ENCODE results near the gene SHC1.

DNA sequence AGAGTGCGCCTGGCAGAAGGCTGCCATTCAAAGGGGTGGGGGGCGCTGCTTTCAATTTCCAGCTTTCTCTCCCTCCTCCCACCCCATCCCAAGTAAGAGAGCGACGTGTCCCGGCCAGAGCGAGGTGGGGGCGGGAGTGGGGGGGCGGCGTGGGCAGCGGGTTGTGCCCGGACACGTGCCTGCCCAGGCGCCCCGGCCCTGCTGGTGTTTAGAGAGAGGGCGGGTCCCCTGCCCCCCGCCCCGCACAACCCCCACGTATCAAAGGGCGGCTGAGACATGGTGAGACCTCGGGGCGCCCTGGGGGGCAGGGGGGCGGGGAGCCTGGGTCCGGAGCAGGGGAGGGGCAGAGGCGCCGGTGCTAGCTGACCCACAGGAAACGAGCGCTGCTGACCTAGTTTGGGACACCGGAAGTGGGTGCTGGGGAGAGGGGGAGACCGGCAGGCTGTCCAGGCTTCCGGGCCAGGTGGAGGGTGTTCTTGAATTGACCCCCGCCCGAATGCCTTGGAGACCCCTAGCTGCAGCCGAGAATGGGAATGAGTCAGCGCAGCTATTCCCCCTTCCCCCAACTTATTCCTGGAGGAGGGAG, 33.3 kb upstream of the SHC1 start:
- TF ChIP-seq POLR2AphosphoS5 (IDR thresholded peaks at IDR 0.05; ENCODE audit: low read depth, low read length) (no peak), POLR2A (IDR thresholded peaks at IDR 0.05; ENCODE audit: low read depth, low read length) (no peak), TAF1 (IDR thresholded peaks at IDR 0.05; ENCODE audit: borderline replicate concordance, low read depth, low read length) (no peak)
